Caki2 (cell line): ENCODE results near the gene GMPR. TPM values are rescaled to one million over a fixed set of nuclear protein-coding genes. Genes with fewer than 3 reads are reported as not detected.
"Not testable (repeated sequence)": the region's sequence is repeated elsewhere in the genome, so short reads cannot be mapped to it uniquely, and the experiment has no call there.

Source experiments
- DNase-seq: peaks from one replicate; pipeline ENCODE4 v3.0.0-alpha.2; 2015; ENCODE audit warnings: low read depth
- in situ Hi-C: cut with HindIII; loops from 2 replicates; pipeline ENCODE4 v1.10.0; 2016; ENCODE audit warnings: low sequenced_read_pairs, low pct_unique_long_range_greater_than_20kb, mixed read lengths
- total RNA-seq: library from RNA; depleted of rRNA; stranded (reverse); fragments of >200 nt; shearing (Covaris generic); gene quantifications from 2 replicates; pipeline ENCODE4 v1.2.3, GENCODE V29; 2014; ENCODE audit warnings: low replicate concordance

The GMPR gene
- total RNA-seq, 1 experiment from 2014 or later = not detected

DNA sequence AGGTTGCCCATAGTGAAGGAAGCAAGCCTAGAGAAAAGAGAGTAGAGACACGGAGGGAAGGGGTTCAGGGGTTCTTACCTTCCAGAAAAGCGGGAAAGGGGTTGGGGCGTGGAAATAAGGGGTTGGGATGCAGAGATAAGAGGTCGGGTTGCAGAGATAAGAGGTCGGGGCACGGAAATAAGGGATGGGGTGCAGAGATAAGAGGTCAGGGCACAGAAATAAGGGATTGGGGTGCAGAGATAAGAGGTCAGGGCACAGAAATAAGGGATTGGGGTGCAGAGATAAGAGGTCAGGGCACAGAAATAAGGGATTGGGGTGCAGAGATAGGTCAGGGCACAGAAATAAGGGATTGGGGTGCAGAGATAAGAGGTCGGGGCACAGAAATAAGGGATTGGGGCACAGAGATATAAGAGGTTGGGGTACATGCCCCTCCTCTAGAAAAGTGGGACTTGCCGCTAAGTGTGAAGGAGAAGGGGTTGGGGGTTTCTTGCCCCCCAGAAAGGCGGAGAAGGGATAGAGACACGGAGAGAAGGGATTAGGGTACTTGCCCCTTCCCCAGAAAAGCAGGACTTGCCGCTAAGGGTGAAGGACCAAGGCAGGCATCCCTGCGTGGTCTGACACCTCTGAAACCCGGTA lies 25.2 kb downstream of the GMPR start:
- DNase-seq, in situ Hi-C loops: not testable (repeated sequence)

DNA sequence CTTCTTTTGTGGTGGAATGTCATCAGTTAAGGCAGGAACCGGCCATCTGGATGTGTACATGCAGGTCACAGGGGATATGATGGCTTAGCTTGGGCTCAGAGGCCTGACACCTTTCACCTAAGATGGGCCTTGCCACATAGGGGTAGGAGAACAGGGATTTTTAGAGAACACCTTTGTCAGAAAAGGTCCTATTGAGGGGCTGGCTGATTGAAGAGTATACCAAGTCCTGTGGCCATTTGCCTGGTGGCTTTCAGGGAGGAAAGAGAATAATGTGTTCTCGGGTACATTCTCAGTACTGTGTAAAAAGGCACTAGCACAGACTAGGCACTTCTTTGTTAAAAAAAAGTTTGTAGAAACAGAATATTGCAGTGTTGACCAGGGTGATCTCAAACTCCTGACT lies 26.4 kb downstream of the GMPR start:
- in situ Hi-C loops = no loop called here
- no peak for DNase-seq

DNA sequence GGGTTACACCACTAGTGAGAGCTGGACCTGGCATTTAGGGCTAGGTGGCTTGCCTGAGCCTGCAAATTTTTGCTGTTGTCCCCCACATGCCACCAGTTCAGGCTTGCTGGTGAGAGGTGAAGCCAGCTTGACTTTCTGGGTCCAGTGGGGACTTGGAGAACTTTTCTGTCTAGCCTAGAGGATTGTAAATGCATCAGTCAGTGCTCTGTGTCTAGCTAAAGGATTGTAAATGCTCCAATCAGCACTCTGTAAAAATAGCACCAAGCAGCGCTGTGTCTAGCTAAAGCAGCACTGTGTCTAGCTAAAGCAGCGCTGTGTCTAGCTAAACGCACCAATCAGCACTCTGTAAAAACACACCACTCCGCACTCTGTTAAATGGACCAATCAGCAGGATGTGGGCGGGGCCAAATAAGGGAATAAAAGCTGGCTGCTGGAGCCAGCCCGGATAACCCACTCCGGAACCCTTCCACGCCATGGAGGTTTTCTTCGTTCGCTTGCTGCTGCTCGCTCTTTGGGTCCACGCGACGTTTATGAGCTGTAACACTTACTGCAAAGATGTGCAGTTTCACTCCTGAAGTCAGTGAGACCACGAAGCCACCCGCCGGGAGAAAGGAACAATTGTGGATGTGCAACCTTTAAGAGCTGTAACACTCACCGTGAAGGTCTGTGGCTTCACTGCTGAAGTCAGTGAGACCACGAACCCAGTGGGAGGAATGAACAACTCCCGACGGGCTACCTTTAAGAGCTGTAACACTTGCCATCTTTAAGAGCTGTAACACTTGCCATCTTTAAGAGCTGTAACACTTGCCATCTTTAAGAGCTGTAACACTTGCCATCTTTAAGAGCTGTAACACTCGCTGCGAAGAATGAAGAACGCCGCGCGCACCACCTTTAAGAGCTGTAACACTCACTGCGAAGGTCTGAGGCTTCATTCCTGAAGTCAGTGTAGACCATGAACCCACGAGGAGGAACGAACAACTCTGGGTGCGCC lies 27.3 kb downstream of the GMPR start:
- no peak for DNase-seq
- in situ Hi-C loops = no loop called here

DNA sequence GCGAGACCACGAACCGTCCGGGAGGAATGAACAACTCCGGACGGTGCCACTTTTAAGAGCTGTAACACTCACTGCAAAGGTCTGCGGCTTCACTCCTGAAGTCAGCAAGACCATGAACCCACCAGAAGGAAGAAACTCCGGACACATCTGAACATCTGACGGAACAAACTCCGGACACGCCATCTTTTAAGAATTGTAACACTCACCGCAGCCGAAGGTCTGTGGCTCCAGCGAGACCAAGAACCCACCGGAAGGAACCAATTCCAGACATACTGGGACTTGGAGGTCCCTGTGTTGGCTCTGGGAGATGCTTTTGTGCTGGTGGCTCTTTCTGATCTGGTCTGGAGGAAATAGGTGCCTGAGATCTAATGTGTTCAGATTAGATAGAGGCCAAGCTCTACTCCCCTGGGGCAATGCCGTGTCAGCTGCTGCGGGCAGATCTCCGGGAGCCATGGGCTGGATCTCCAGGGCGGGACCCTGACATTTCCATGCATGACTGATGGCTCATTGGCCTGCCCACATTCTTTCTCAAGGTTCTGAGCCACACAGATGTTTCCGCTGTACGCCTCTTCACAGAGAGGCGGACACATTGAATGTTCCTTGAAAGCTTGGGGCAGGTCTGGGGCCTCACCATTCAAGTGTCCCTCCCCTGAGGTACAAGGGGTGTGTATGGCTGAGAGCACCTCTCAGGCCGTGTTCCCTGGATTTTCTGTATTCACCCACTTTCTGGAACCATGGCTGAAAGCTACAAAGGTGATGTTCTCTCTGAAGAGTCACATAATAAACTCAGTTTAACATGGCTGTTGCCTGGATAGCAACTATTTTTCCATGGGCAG lies 29.3 kb downstream of the GMPR start:
- DNase-seq = no peak
- in situ Hi-C loops = no loop called here

DNA sequence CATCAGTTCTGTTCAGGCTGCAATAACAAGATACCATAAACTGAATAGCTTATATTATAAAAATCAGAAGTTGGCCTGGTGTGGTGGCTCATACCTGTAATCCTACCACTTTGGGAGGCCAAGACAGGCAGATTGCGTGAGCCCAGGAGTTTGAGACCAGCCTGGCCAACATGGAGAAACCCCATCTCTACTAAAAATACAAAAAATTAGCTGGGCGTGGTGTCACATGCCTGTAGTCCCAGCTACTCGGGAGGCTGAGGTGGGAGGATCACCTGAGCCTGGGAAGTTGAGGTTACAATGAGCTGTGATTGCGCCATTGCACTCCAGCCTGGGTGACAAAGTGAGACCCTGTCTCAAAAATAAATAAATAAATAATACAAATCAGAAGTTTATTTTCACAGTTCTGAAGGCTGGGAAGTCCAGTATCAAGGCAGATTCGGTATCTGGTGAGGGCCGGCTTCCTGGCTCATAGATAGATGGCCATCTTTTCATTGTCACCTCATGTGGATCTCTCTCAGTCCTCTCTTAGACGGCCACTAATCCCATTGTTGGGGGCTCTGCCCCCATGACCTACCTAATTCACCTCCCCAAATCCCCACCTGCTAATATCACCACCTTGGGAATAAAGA lies 31.2 kb downstream of the GMPR start:
- in situ Hi-C loops = not testable (repeated sequence)

DNA sequence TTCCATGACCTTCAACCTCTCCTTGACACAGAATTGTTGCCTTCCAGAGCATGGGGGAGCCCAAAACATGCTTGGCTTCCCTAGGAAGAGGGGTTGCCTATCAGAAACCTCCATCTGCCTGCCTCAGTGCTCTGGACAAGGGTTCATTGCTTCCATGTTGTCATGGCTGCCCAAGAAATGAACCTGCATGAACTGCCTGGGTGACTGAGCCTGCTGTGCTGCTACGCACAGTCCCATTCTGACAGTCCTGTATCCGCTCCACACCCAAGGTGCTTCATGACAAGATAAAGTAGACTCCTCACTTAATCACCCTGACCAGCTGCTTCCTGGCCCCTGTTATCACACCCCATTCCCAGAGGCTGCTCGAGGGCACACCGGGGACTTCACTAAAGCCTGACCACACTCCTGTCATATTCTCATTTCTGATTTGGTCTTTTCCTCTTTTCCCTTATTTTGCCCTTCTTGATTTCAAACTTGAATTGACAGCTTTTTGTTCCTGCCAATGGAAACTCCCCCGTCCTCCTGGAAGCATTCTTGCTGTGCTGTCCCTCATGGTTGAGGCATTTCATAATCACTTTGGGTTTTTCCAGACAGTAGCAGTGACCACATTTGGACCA lies 31.9 kb downstream of the GMPR start:
- no peak for DNase-seq
- in situ Hi-C loops = no loop called here

More for the DNA sequence above, 31.2 kb downstream of the GMPR start:
- not testable (repeated sequence) for DNase-seq

DNA sequence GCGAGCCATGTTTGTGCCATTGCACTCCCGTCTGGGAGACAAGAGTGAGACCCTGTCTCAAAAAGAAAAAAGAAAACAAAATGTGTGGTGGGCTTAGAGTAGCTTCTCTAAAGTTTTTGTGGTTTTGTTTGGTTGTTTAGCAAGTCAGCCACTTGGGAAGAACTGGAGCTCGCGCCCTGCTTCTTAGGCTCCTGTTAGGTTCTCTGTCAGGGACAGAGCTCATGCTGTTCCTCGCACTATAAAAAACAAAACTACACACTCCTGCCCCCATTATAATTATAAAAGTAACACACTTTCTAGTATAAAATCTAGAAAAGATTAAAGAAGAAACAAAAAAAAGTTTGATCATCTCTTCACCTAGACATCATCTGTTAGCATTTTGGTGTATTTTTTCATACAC lies 33.0 kb downstream of the GMPR start:
- no peak for DNase-seq
- in situ Hi-C loops = no loop called here

DNA sequence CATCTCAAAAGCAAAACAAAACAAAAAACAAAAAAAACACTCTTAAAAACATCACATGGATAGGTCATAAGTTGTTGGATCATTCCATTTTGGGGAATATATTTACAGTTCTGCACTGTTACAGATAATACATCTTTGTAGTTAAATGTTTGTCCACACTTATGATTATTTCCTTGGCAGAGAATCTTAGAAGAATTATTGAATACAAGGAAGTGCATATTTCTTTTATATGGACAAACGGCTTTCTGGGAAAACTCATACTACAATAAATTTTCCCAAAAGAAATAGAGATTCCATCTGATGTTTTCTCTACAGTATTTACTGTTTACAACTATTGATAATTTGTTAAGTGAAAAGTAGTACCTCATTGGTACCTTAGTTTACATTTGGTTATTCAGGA lies 33.8 kb downstream of the GMPR start:
- in situ Hi-C loops = no loop called here
- DNase-seq = no peak

DNA sequence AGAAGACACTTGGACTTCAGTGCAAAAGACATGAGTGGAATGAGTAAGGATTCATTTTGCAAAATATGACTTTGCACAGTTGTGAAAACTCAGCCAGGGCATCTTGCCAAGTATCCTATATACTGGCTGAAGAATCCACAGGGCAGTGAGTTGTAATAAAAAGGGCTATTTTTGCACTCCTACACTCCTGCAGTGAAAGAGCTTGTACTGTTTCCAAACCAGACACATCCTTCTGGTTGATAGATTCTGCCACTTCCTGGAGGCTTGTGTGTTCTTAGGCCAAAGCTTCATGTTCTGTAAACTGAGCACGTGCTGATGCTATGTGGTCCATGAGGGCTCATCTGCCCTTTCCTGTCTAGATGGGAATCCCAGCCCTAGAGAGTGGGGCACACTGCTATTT lies 34.9 kb downstream of the GMPR start:
- no peak for DNase-seq
- in situ Hi-C loops = no loop called here

DNA sequence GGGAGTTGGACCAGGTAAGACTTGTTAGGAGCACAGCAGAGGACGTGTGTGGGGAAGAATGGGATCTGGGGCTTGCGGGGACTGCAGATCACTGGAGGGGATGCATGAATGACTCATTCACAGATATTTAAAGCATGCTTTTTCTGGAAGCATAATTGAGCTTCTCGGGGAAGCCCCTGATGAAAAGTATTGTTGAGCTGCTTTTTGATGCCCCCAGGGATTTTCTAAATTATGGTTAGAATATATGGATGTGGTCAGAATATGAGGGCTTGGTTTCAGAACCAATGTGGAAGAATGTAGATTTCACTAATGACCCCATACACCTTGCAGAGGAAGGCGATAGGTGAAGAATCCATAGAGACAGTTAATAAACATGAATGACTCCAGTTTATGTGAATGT lies 36.1 kb downstream of the GMPR start:
- in situ Hi-C loops = no loop called here
- no peak for DNase-seq

DNA sequence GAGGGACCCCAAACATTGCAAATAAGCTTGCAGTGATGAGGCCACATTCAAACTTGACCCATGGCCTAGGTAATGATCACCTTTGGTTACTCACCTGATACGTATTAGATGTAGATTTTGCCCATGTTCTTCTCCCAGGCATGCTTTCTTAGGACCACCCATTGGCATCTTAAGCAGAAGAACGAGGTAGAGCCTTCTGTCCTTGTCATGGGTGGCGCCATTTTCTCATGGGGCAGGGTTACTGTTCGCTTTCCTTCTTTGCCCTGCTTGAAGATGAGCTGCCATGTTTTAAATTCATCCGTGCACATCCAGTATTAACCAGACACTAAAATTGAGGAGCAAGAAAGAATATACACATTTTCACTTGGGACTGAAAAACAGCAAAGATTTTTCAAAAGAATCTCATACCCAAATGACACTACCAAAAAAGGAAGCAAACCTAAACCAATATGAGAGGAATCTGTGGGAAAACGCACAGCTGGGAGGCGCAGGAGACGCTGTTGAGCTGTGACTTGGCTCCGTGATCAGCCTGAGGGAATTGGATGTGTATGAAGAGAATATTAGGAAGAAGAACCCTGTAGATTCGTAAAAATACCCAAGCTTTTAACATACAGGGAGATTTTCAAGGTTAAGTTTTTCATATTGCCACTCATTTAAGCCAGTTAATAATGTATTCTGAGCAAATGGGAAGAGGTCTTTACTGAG lies 36.6 kb downstream of the GMPR start:
- DNase-seq = no peak
- in situ Hi-C loops = no loop called here

DNA sequence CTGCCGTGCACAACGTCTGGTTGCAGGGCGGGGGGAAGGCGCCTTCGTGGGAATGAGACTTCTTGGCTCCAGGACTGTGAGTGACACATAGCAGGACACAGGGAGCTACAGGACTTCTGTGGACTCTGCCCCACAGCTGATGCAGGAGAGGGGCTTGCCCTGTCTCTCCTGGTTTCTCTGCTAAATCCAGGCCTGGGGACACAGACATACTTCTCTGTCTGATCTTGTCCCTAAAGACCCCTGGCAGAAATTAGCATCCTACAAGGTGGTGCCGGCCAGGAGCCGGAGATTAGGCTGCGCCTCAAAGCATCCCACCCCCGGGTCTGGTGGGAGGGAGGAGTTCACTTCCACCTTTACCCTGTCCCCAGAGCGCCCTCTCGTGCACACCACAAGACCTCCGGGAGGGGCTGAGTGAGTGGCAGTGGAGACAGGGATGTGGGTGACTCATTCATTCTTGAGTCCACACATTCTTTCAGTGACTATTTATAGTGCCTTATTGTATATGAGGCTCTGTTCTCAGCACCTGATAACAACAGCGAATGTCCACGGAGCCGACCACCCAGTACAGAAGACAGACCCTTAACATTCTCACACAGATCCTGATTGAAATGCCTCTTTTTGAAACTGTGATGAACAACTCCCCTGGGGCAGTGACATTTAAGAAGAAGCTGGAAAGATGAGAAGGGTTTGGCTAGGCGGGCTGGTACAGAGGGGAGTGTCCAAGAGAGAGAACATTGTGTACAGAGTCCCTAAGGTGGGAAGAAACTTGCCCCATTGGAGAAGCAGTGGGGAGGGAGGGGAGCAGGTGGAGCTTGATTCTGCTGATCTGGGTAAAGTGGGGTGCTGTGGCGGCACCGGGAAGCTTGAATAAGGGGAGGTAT lies 39.0 kb downstream of the GMPR start:
- in situ Hi-C loops = no loop called here
- peak; percentile 81 for DNase-seq

DNA sequence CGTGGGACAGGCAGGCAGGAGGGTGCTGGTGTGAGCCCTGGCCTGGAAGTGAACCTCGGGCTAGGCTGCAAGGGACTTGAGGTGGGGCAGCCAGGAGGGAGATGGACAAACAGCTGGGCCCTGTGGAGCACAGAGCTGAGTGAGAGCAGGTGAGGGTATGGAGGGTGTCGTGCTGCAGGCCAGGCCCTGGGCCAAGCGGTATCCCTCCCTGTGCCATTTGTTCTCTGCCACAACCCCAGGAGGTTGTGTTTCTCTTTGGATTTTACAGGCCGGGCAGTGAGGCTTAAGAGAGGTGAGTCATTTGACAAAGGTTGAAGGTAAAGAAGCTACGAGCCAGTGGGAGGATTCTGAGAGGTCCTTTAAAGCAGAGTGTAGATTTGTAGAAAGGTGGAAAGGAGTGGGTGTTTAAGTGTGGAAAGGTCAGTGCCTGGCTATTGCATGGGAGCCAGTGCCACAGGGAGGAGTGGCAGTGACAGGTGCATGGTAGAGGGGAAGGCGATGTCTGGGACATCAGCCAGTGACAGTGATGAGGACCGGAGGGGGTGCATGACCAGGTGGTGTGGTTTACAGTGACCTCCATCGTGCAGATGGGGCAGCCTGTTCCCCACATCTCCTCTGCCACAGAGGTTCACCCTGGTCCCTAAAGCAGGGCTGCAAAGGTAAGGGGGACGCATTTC lies 39.8 kb downstream of the GMPR start:
- DNase-seq = peak; percentile 20
- in situ Hi-C loops = no loop called here

DNA sequence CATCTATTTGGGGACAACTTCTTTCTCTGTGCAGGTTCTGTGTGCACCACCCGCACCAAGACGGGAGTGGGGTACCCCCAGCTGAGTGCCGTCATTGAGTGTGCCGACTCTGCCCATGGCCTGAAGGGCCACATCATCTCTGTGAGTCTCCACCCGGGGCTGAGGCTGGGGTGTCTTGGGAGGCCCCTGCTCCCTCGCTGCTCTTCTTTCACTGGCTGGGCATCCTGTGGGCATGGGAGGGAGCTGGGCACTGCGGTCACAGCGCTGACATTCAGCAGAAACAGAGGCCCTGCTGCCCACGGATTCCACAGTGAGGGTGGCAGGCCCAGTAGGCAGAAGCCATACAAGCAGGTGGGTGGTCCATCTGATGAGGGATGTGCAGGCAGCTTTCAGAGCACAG lies 40.4 kb downstream of the GMPR start:
- in situ Hi-C loops = no loop called here
- DNase-seq = no peak

DNA sequence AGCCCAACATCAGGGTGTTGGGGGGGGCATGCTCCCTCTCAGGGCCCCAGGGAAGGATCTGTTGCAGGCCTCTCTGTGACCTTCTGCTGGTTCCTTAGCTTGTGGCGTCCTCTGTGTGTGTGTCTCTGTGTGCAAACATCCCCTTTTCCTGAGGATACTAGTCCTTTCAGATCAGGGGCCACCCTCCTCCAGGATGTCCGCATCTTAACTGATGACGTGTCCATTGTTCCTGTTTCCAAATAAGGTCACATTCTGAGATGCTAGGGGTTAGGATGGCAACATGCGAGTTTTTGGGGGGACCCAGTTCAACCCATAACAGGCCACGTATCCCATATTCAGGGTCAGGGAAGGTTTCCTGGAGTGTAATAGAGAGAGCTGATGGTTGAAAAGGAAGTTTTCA lies 40.9 kb downstream of the GMPR start:
- in situ Hi-C loops = no loop called here
- no peak for DNase-seq

DNA sequence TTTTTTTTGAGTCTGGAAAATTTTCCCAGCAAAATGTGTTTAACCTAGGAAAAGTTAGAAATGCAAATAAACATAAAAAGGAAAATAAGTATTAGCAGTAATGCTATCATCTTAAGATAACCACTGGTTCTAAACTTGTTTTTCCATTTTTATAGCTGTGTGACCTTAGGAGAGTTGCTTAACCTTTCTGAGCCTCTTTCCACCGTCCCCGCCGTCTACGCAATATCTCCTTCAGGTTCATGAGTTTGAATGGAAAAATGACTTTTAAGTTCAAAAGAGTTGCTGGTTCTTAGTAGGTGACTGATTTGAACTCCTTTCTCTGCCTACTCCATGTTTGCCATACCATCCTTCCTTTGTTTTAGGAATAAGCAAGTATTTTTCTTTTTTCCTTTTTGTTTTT lies 44.0 kb downstream of the GMPR start:
- in situ Hi-C loops = no loop called here
- DNase-seq = no peak
